Neuronal stem cell (in vitro differentiated cells): ENCODE data around the gene LLGL2.

Experiments used
- DNase-seq: peaks from one replicate; pipeline ENCODE4 v3.0.0-alpha.2; 2013; ENCODE audit warnings: low spot score
- H2AFZ ChIP-seq: one replicate; pipeline ENCODE4 v1.6.1; 2013; ENCODE audit warnings: mild to moderate bottlenecking, low read length, inconsistent platforms
- H2AK5ac ChIP-seq: 2 replicates; pipeline ENCODE4 v1.6.1; 2013; ENCODE audit warnings: low read depth, mild to moderate bottlenecking, inconsistent platforms, low read length, moderate library complexity, mixed read lengths
- H2BK120ac ChIP-seq: 2 replicates; pipeline ENCODE4 v1.6.1; 2013; ENCODE audit warnings: low read depth, mild to moderate bottlenecking, inconsistent platforms, low read length, moderate library complexity, mixed read lengths
- H2BK12ac ChIP-seq: one replicate; pipeline ENCODE4 v1.6.1; 2013; ENCODE audit warnings: low read length, inconsistent platforms
- H2BK15ac ChIP-seq: 2 replicates; pipeline ENCODE4 v1.6.1; 2013; ENCODE audit warnings: mild to moderate bottlenecking, low read length, inconsistent platforms, mixed read lengths
- H2BK5ac ChIP-seq: one replicate; pipeline ENCODE4 v1.6.1; 2013; ENCODE audit warnings: inconsistent platforms, mild to moderate bottlenecking, low read length, moderate library complexity
- H3K14ac ChIP-seq: one replicate; pipeline ENCODE4 v1.6.1; 2013; ENCODE audit warnings: low read length, inconsistent platforms
- H3K18ac ChIP-seq: 2 replicates; pipeline ENCODE4 v1.6.1; 2013; ENCODE audit warnings: low read length, inconsistent platforms
- H3K23ac ChIP-seq: 2 replicates; pipeline ENCODE4 v1.6.1; 2013; ENCODE audit warnings: low read depth, mild to moderate bottlenecking, mixed read lengths, low read length, inconsistent platforms; ENCODE audit not compliant: poor library complexity
- H3K27ac ChIP-seq: replicated peaks from 3 replicates; pipeline ENCODE4 v1.5.1; 2013; ENCODE audit warnings: low read length, inconsistent platforms
- H3K27me3 ChIP-seq, 3 experiments: 2 replicates each; pipeline ENCODE4 v1.6.1; 2013; ENCODE audit warnings: low read length in 3 of 3, mild to moderate bottlenecking in 2 of 3, inconsistent platforms in 1 of 3, low read depth in 1 of 3, mixed read lengths in 1 of 3, moderate library complexity in 1 of 3; ENCODE audit not compliant: control insufficient read depth in 3 of 3, insufficient read depth in 3 of 3
- H3K36me3 ChIP-seq, 2 donors: replicated peaks in 1 of 2; 2 replicates each; pipeline ENCODE4 v1.6.1; 2013; ENCODE audit warnings: low read length in 2 of 2; ENCODE audit not compliant: control insufficient read depth in 2 of 2, insufficient read depth in 2 of 2
- H3K4ac ChIP-seq: 2 replicates; pipeline ENCODE4 v1.6.1; 2013; ENCODE audit warnings: inconsistent platforms, mild to moderate bottlenecking, low read length, moderate library complexity
- H3K4me1 ChIP-seq, 2 donors: 1 replicate in 1 of 2; 2 replicates in 1 of 2; pipeline ENCODE4 v1.6.1; 2013; ENCODE audit warnings: low read length in 2 of 2, low read depth in 1 of 2; ENCODE audit not compliant: control insufficient read depth in 2 of 2, insufficient read depth in 1 of 2
- H3K4me2 ChIP-seq: one replicate; pipeline ENCODE4 v1.6.1; 2013; ENCODE audit warnings: mild to moderate bottlenecking, low read length, inconsistent platforms; ENCODE audit not compliant: insufficient read depth, poor library complexity, severe bottlenecking
- H3K4me3 ChIP-seq, 2 donors: 2 replicates each; pipeline ENCODE4 v1.5.1; 2013; ENCODE audit warnings: low read length in 2 of 2, mild to moderate bottlenecking in 2 of 2, inconsistent platforms in 1 of 2, moderate library complexity in 1 of 2
- H3K79me1 ChIP-seq: one replicate; pipeline ENCODE4 v1.6.1; 2013; ENCODE audit warnings: low read depth, mild to moderate bottlenecking, inconsistent platforms, low read length, moderate library complexity
- H3K9ac ChIP-seq: one replicate; pipeline ENCODE4 v1.6.1; 2013; ENCODE audit warnings: mild to moderate bottlenecking, low read depth, low read length, inconsistent platforms; ENCODE audit not compliant: poor library complexity
- H3K9me3 ChIP-seq, 2 donors: replicated peaks in 1 of 2; 2 replicates each; pipeline versions ENCODE3 to v1.6.1; 2013; ENCODE audit warnings: low read length in 2 of 2, mild to moderate bottlenecking in 2 of 2, inconsistent platforms in 1 of 2, low read depth in 1 of 2, mixed read lengths in 1 of 2, moderate library complexity in 1 of 2; ENCODE audit not compliant: control insufficient read depth in 2 of 2, insufficient read depth in 1 of 2
- H4K8ac ChIP-seq: one replicate; pipeline ENCODE4 v1.6.1; 2013; ENCODE audit warnings: low read depth, mild to moderate bottlenecking, inconsistent platforms, low read length, moderate library complexity
- H4K91ac ChIP-seq: one replicate; pipeline ENCODE4 v1.6.1; 2013; ENCODE audit warnings: low read length, low read depth, mild to moderate bottlenecking, inconsistent platforms; ENCODE audit not compliant: poor library complexity
- WGBS, 2 donors: extraction: QIAGEN DNeasy Blood & Tissue Kit; methylation state at CpG; one replicate each; pipeline ENCODE4 v1.1.7; 2013; ENCODE audit warnings: missing lambda C conversion rate in 2 of 2, mixed read lengths in 1 of 2; ENCODE audit not compliant: insufficient read length in 2 of 2, insufficient replicate concordance in 1 of 2; ENCODE audit errors: extremely low coverage in 2 of 2; 5-methylcytosine and 5-hydroxymethylcytosine counted together

LLGL2 gene

DNA sequence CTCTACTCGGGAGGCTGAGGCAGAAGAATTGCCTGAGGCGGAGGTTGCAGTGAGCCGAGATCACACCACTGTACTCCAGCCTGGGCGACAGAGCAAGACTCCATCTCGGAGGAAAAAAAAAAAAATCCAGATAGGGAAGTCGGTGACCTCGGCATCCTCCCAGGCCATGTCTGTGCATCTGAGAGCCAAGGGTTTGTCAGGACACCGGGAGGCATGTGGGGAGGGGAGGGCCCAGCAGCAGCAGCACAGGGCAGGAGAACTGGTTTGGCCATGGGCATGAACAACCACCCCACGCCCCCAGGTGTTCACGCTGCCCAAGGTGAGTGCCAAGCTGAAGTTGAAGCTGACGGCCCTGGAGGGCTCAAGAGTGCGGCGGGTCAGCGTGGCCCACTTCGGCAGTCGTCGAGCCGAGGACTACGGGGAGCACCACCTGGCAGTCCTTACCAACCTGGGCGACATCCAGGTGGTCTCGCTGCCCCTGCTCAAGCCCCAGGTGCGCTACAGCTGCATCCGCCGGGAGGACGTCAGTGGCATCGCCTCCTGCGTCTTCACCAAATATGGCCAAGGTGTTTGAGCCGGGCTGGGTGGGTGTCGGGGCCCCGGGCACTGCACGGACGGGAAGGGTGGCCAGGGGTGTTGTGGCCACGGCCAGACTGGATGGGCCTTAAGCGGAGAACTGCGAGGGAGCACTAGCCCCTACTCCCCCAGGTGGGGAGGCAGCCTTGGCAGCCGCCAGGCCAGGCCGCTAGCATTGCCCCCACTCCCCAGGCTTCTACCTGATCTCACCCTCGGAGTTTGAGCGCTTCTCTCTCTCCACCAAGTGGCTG is 47.4 kb downstream of the LLGL2 start:
- Histone ChIP-seq H3K27ac (no peak overlapping the region), H2AK5ac (no peak overlapping the region), H4K8ac (no peak overlapping the region), H2BK12ac (no peak overlapping the region), H3K18ac (no peak overlapping the region), H3K4me3 (no peak overlapping the region), H3K4me2 (no peak overlapping the region), H3K9ac (peak overlapping the region; percentile 4), H2BK15ac (no peak overlapping the region), H3K4ac (no peak overlapping the region), H3K23ac (peak overlapping the region; percentile 80), H3K27me3 (peaks cover 0 to 12% (median 0%) of the 10 kb centered on the region in 3 experiments), H2BK120ac (no peak overlapping the region), H2BK5ac (no peak overlapping the region), H3K9me3 (peaks cover 0 to 2% of the 10 kb centered on the region in 2 donors), H2AFZ (no peak overlapping the region), H3K79me1 (peaks cover 3% of the 10 kb centered on the region), H4K91ac (no peak overlapping the region), H3K4me1 (peaks cover 0 to 15% of the 10 kb centered on the region in 2 donors), H3K36me3 (peaks cover 0 to 7% of the 10 kb centered on the region in 2 donors), H3K14ac (no peak overlapping the region)
- no CpG with 5 or more reads among the region's 39 CpGs for WGBS, 2 donors
- DNase-seq, result no peak

DNA sequence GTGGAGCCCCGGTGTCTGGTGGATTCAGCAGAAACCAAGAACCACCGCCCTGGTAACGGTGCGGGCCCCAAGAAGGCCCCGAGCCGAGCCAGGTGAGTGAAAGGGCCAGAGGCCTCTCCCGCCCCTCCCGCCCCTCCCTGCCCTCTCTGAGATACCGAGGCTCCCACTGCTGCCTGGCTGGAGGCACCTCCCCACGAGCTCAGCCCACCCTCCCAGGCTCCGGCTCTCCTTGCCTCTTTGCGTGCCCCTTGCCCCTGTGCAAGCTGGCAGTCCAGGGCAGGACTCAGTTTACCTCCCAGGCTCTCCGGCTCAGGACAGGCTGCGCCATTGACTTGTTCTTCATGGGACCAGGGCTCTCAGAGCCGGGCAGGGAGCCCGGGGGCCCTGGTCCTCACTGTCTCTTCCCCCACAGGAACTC is 48.1 kb downstream of the LLGL2 start:
- Histone ChIP-seq H2AK5ac (no peak overlapping the region), H3K79me1 (peaks cover 3% of the 10 kb centered on the region), H3K14ac (no peak overlapping the region), H4K8ac (peak overlapping the region; percentile 19), H3K18ac (no peak overlapping the region), H3K4me2 (no peak overlapping the region), H3K36me3 (peaks cover 0 to 7% of the 10 kb centered on the region in 2 donors), H3K4me3 (no peak overlapping the region), H3K4me1 (peaks cover 0 to 15% of the 10 kb centered on the region in 2 donors), H3K27ac (no peak overlapping the region), H2AFZ (no peak overlapping the region), H2BK120ac (no peak overlapping the region), H3K4ac (no peak overlapping the region), H3K9ac (peak overlapping the region; percentile 4), H4K91ac (no peak overlapping the region), H3K9me3 (peaks cover 0 to 2% of the 10 kb centered on the region in 2 donors), H3K27me3 (peaks cover 0 to 9% (median 0%) of the 10 kb centered on the region in 3 experiments), H2BK15ac (no peak overlapping the region), H3K23ac (peak overlapping the region; percentile 31), H2BK12ac (no peak overlapping the region), H2BK5ac (no peak overlapping the region)
- no CpG with 5 or more reads among the region's 16 CpGs for WGBS, 2 donors
- no peak for DNase-seq

DNA sequence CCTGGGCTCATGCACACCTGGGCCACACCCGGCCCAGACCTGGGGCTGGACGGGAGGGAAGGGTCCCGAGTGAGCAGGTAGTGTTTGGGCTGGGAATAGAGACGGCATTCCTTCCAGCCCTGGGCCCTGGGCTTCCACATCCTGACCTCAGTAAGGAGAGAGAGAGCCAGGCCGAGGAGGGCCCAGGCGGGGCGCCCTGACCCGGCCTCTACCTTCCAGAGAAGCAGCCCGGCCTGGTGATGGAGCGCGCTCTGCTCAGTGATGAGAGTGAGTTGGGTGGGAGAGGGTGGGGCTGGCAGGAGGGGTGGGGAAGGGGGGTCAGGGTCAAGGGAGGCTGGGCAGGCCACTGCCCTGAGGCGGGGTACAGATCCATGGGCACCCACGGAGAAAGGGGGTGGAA is 48.5 kb downstream of the LLGL2 start:
- H4K8ac ChIP-seq, result peak overlapping the region; percentile 19
- H3K9ac ChIP-seq, result peak overlapping the region; percentile 63
- H4K91ac ChIP-seq, result no peak overlapping the region
- H3K4me2 ChIP-seq, result no peak overlapping the region
- no peak overlapping the region for H3K27ac ChIP-seq
- no peak overlapping the region for H2BK15ac ChIP-seq
- no CpG with 5 or more reads among the region's 13 CpGs for WGBS, 2 donors
- H3K4ac ChIP-seq, result no peak overlapping the region
- peaks cover 0 to 5% of the 10 kb centered on the region in 2 donors for H3K36me3 ChIP-seq
- DNase-seq, result no peak
- H2BK120ac ChIP-seq, result no peak overlapping the region
- H2AFZ ChIP-seq, result no peak overlapping the region
- peak overlapping the region; percentile 31 for H3K23ac ChIP-seq
- H3K18ac ChIP-seq, result no peak overlapping the region
- H3K27me3 ChIP-seq, result peaks cover 0 to 9% (median 0%) of the 10 kb centered on the region in 3 experiments
- H3K9me3 ChIP-seq, result peaks cover 0 to 2% of the 10 kb centered on the region in 2 donors
- no peak overlapping the region for H3K4me3 ChIP-seq
- H2BK5ac ChIP-seq, result no peak overlapping the region
- H3K4me1 ChIP-seq, result peaks cover 0 to 15% of the 10 kb centered on the region in 2 donors
- H2AK5ac ChIP-seq, result no peak overlapping the region
- no peak overlapping the region for H3K14ac ChIP-seq
- no peak overlapping the region for H2BK12ac ChIP-seq
- peaks cover 3% of the 10 kb centered on the region for H3K79me1 ChIP-seq

DNA sequence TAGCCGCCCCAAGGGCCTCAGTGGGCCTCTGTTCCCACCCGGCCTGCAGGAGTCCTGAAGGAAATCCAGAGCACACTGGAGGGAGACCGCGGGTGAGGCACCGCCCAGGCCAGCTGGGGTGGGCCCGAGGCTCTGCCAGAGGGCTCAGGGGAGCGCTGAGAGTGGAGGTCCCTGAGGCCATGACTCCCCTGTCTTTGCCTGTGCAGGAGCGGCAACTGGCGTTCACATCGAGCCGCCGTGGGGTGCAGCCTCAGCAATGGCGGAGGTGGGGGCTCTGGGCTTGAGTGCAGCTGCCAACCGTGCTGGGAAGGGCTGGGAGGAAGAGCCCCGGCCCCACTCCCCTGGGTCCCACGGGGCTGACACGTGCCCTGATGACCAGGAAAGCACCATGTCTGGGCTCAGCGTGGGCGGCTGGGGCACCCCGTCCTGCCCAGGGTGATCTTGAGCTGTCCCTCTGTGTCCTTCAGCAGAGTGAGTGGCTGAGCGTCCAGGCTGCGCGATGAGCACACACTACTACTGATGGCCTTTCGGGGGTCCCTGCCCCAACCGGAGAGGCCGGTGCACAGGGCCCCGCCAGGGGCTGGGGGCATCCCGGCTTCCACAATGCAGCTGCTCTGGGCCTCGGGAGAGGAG is 49.0 kb downstream of the LLGL2 start:
- Histone ChIP-seq H3K4me3 (no peak overlapping the region), H2BK15ac (no peak overlapping the region), H2BK120ac (no peak overlapping the region), H3K4ac (no peak overlapping the region), H3K27me3 (peaks cover 0 to 9% (median 0%) of the 10 kb centered on the region in 3 experiments), H2BK5ac (no peak overlapping the region), H4K91ac (no peak overlapping the region), H3K9ac (peak overlapping the region; percentile 63), H3K23ac (peak overlapping the region; percentile 55), H3K9me3 (peaks cover 0 to 2% of the 10 kb centered on the region in 2 donors), H3K18ac (peak overlapping the region; percentile 38), H3K14ac (no peak overlapping the region), H4K8ac (no peak overlapping the region), H3K27ac (no peak overlapping the region), H3K4me2 (no peak overlapping the region), H3K79me1 (peaks cover 3% of the 10 kb centered on the region), H3K4me1 (peaks cover 0 to 15% of the 10 kb centered on the region in 2 donors), H3K36me3 (peaks cover 0 to 4% of the 10 kb centered on the region in 2 donors), H2BK12ac (no peak overlapping the region), H2AFZ (no peak overlapping the region), H2AK5ac (peak overlapping the region; percentile 5)
- DNase-seq, result no peak
- WGBS, 2 donors, result no CpG with 5 or more reads among the region's 29 CpGs
